Sigmoid colon (tissue), 7 donors: ENCODE measurements around the gene ECHS1. TPM values are rescaled to one million over a fixed set of nuclear protein-coding genes. Genes with fewer than 3 reads are reported as not detected.
"Not testable (repeated sequence)": the region's sequence is repeated elsewhere in the genome, so short reads cannot be mapped to it uniquely, and the experiment has no call there.

Source experiments
- DNase-seq: peaks from one replicate; pipeline ENCODE4 v3.0.0-alpha.2; 2019
- H3K27ac ChIP-seq, 4 donors: fragments of 200-600 bp; sonication (generic); one replicate each; pipeline ENCODE4 v1.5.1; 2016 to 2019; ENCODE audit warnings: mild to moderate bottlenecking in 1 of 4
- H3K27me3 ChIP-seq, 3 donors: fragments of 200-600 bp; sonication (generic); one replicate each; pipeline ENCODE4 v1.5.1; 2019; ENCODE audit warnings: mild to moderate bottlenecking in 1 of 3
- H3K36me3 ChIP-seq, 4 donors: fragments of 200-600 bp; sonication (generic); one replicate each; pipeline ENCODE4 v1.5.1; 2016 to 2019
- H3K4me1 ChIP-seq, 4 donors: fragments of 200-600 bp; sonication (generic); one replicate each; pipeline ENCODE4 v1.5.1; 2017 to 2019
- H3K4me3 ChIP-seq, 4 donors: fragments of 200-600 bp; sonication (generic); one replicate each; pipeline ENCODE4 v1.5.1; 2017 to 2019; ENCODE audit warnings: mild to moderate bottlenecking in 2 of 4, moderate library complexity in 1 of 4
- H3K9me3 ChIP-seq, 4 donors: fragments of 200-600 bp in 3 of 4; sonication (generic) in 3 of 4; one replicate each; pipeline versions ENCODE4 v1.5.1 to v1.6.1; 2013 to 2019
- CTCF ChIP-seq, 4 experiments: fragments of 450-650 bp in 3 of 4; fragments of 200-600 bp in 1 of 4; IDR thresholded peaks; one replicate each; pipeline ENCODE4 v1.5.1; 2016 to 2019; ENCODE audit warnings: antibody characterized with exemption in 4 of 4, mild to moderate bottlenecking in 3 of 4, moderate library complexity in 2 of 4
- EP300 ChIP-seq, 4 donors: sonication (generic); formaldehyde crosslinking; IDR thresholded peaks; one replicate each; pipeline ENCODE4 v1.6.1; 2017; ENCODE audit warnings: antibody characterized with exemption in 4 of 4
- POLR2A ChIP-seq, 2 donors: fragments of 450-650 bp; IDR thresholded peaks; one replicate each; pipeline ENCODE4 v1.6.1; 2016; ENCODE audit warnings: antibody characterized with exemption in 2 of 2, mild to moderate bottlenecking in 2 of 2, moderate library complexity in 2 of 2
- POLR2AphosphoS5 ChIP-seq, 4 donors: sonication (generic); formaldehyde crosslinking; IDR thresholded peaks; one replicate each; pipeline ENCODE4 v1.6.1; 2017; ENCODE audit warnings: antibody characterized with exemption in 4 of 4
- WGBS, 2 donors: extraction: QIAGEN DNeasy Blood & Tissue Kit; methylation state at CpG; one replicate each; pipeline ENCODE4 v1.1.7; 2013; 5-methylcytosine and 5-hydroxymethylcytosine counted together
- intact Hi-C: fragments of 100-400 bp; cut with DNase I; formaldehyde crosslinking; loops from one replicate; pipeline ENCODE4 v1.15.1; 2023
- polyA plus RNA-seq, 3 donors: library from polyadenylated mRNA; stranded (reverse); fragments of 200-250 nt; gene quantifications; one replicate each; pipeline ENCODE4 v1.2.3, GENCODE V29; 2013
- total RNA-seq, 4 donors: library from RNA; depleted of rRNA; stranded (reverse); fragments of >200 nt; gene quantifications; one replicate each; pipeline ENCODE4 v1.1.0, GENCODE V29; 2016
- donor health status: healthy with polysubstance abuse.
- donor health status: Bipolar disorder and iron deficiency.
- donor health status: healthy.

Gene ECHS1
- total and polyA plus RNA-seq, 7 donors: 58.6 to 360 (median 87.0) TPM

GRCh38 chr10:133375357-133376115 lies 2.4 kb upstream of the ECHS1 start:
- H3K4me3 ChIP-seq: no peak overlapping the region
- 88 to 90% methylated on average over 12 of the region's 12 CpGs for WGBS, 2 donors
- H3K4me1 ChIP-seq: peaks cover 0 to 42% (median 34%) of the 10 kb centered on the region in 4 donors
- DNase-seq: no peak
- H3K9me3 ChIP-seq: no peaks in the 10 kb centered on the region
- TF ChIP-seq POLR2AphosphoS5 (IDR thresholded peaks at IDR 0.05): no peak
- TF ChIP-seq CTCF (IDR thresholded peaks at IDR 0.05): no peak
- TF ChIP-seq POLR2A (IDR thresholded peaks at IDR 0.05): no peak
- TF ChIP-seq EP300 (IDR thresholded peaks at IDR 0.05): no peak
- intact Hi-C loops: loop anchor here (5.0 kb wide), 1 partner anchor 113 kb away; no protein-coding TSS in a partner anchor
- H3K27me3 ChIP-seq: no peaks in the 10 kb centered on the region
- no peak overlapping the region for H3K27ac ChIP-seq
- peaks cover 0 to 6% (median 3%) of the 10 kb centered on the region in 4 donors for H3K36me3 ChIP-seq

GRCh38 chr10:133372507-133372906 lies 647 bp downstream of the ECHS1 start:
- TF ChIP-seq CTCF (IDR thresholded peaks at IDR 0.05): no peak
- TF ChIP-seq POLR2A (IDR thresholded peaks at IDR 0.05): no peak
- no peak for TF ChIP-seq EP300 (IDR thresholded peaks at IDR 0.05)
- no peak for TF ChIP-seq POLR2AphosphoS5 (IDR thresholded peaks at IDR 0.05)
- Histone ChIP-seq H3K36me3 (peaks cover 16 to 34% (median 26%) of the 10 kb centered on the region in 4 donors), H3K9me3 (no peaks in the 10 kb centered on the region), H3K27me3 (no peaks in the 10 kb centered on the region), H3K4me3 (peak overlapping the region; percentile 82 to 94 (median 86)), H3K27ac (peak overlapping the region in 2 of 4 donors; percentile 84 to 95), H3K4me1 (peaks cover 0 to 22% (median 18%) of the 10 kb centered on the region in 4 donors)
- no peak for DNase-seq
- 12 to 46% methylated on average over 20 of the region's 20 CpGs for WGBS, 2 donors
- intact Hi-C loops: no loop called here

GRCh38 chr10:133370030-133370786 lies 2.9 kb downstream of the ECHS1 start:
- 92% methylated on average over 24 of the region's 24 CpGs for WGBS, 2 donors
- Histone ChIP-seq H3K36me3 (peaks cover 23 to 54% (median 42%) of the 10 kb centered on the region in 4 donors), H3K4me3 (no peak overlapping the region), H3K4me1 (peaks cover 0 to 20% (median 17%) of the 10 kb centered on the region in 4 donors), H3K27me3 (no peaks in the 10 kb centered on the region), H3K9me3 (no peaks in the 10 kb centered on the region), H3K27ac (no peak overlapping the region)
- no peak for TF ChIP-seq EP300 (IDR thresholded peaks at IDR 0.05)
- TF ChIP-seq CTCF (IDR thresholded peaks at IDR 0.05): no peak
- no peak for TF ChIP-seq POLR2AphosphoS5 (IDR thresholded peaks at IDR 0.05)
- no peak for TF ChIP-seq POLR2A (IDR thresholded peaks at IDR 0.05)
- intact Hi-C loops: no loop called here
- DNase-seq: no peak

- H3K36me3 ChIP-seq: peaks cover 33 to 73% (median 46%) of the 10 kb centered on the region in 4 donors
- H3K9me3 ChIP-seq: no peaks in the 10 kb centered on the region
- no peak for DNase-seq
- WGBS, 2 donors: 95 to 98% methylated on average over 7 of the region's 7 CpGs
- TF ChIP-seq CTCF (IDR thresholded peaks at IDR 0.05) (no peak), POLR2A (IDR thresholded peaks at IDR 0.05) (no peak), POLR2AphosphoS5 (IDR thresholded peaks at IDR 0.05) (no peak), EP300 (IDR thresholded peaks at IDR 0.05) (no peak)
- no peaks in the 10 kb centered on the region for H3K27me3 ChIP-seq
- no peak overlapping the region for H3K4me3 ChIP-seq
- H3K27ac ChIP-seq: no peak overlapping the region
- intact Hi-C loops: no loop called here
- peaks cover 0 to 13% (median 9%) of the 10 kb centered on the region in 4 donors for H3K4me1 ChIP-seq
Measured at GRCh38 chr10:133368153-133368552, 5.0 kb downstream of the ECHS1 start.

GRCh38 chr10:133367461-133367860 lies 5.7 kb downstream of the ECHS1 start:
- intact Hi-C loops, H3K27me3 ChIP-seq, H3K9me3 ChIP-seq, H3K4me3 ChIP-seq, DNase-seq, H3K27ac ChIP-seq: not testable (repeated sequence)
- WGBS, 2 donors: 79 to 92% methylated on average over 4 to 5 of the region's 7 CpGs
- peaks cover 33 to 80% (median 49%) of the 10 kb centered on the region in 4 donors for H3K36me3 ChIP-seq
- H3K4me1 ChIP-seq: peaks cover 0 to 10% (median 7%) of the 10 kb centered on the region in 4 donors
